ENCODE results near the gene DDC. TPM values are rescaled to one million over a fixed set of nuclear protein-coding genes. Genes with fewer than 3 reads are reported as not detected.

DDC gene
- total RNA-seq, 1 donor from 2014 or later, result not detected

DNA sequence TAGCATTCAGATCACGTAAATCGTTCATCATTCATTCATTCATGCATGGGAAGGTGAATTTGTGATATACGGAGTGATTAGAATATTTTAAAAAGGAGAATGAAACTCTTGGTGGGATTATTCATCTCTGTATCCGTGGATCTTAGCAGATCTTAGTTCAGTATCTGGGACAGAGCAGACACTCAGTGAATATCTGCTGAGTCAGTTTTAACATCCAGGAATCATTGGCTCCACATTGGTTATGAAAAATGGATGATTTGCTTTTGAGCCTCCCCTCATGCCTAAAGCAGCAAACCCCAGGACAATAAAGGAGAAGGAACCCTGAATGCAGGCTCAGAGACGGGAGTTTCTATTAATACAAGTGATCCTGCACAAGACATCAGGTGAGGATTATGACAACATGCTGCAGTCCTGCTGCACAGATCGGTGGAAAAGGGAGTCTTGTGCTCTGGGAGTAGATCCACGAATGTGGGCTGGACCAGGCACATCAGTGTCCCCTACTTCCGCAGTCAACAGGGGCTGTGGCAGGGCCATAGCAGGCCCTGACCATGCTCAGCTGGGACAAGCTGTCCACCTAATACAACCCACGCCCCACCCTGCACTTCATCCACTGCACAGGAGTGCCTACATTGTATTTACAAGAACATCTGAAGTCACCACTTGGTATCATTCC lies 88.1 kb downstream of the DDC start:
- Mint-ChIP-seq H3K27ac (no peak overlapping the region), H3K27me3 (ENCODE audit: low read depth) (no peaks in the 10 kb centered on the region), H3K4me1 (ENCODE audit: low read depth) (peaks cover 4% of the 10 kb centered on the region), H3K4me3 (ENCODE audit: low read depth) (no peak overlapping the region), H3K36me3 (ENCODE audit: low read depth) (no peaks in the 10 kb centered on the region), H3K9me3 (no peaks in the 10 kb centered on the region)
- DNase-seq (ENCODE audit: low spot score), result no peak
- intact Hi-C loops (cut with micrococcal nuclease), result no loop called here

- Mint-ChIP-seq H3K9me3 (no peaks in the 10 kb centered on the region), H3K4me1 (ENCODE audit: low read depth) (peaks cover 4% of the 10 kb centered on the region), H3K36me3 (ENCODE audit: low read depth) (no peaks in the 10 kb centered on the region), H3K27me3 (ENCODE audit: low read depth) (no peaks in the 10 kb centered on the region), H3K27ac (no peak overlapping the region), H3K4me3 (ENCODE audit: low read depth) (no peak overlapping the region)
- DNase-seq (ENCODE audit: low spot score), result no peak
- intact Hi-C loops (cut with micrococcal nuclease), result no loop called here
Observed at GRCh38 chr7:50475340-50475739, 89.9 kb downstream of the DDC start.

DNA sequence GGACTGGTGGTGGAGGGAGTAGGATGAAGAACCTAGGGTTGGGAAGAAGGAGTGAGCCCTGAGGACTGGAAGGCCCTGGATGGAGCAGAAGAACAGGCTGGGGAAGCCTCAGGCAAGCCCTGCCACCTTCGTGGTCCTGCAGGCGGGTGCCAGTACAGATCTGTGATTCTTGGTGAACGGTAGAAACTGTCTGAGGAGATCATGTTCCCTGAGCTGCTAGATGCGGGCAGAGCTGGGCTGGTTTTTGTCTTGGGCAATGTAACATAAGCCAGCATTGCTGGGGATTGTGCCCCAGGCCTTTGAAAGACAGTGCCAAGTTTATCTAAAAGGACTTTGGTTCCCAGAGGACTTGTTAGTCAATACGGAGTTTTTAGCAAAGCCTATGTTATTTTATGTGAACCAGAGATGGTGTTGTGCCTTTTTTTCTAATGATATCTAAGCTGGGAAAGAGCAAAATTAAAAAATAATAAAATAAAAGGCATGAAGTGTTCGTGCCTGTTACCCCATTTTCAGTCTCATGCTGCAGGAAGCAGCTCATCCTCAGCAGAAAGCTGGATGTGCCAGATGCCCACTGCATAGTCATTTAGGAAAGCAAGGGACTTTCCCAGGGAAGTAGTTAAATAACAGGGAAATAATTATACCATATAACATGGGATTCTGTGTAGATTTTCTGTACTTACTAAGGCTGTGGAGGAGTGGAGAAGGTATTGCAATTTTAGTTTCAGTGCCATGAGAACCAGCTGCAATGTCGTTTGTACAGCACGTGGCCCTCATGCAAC lies 90.6 kb downstream of the DDC start:
- Mint-ChIP-seq H3K36me3 (ENCODE audit: low read depth) (no peaks in the 10 kb centered on the region), H3K9me3 (no peaks in the 10 kb centered on the region), H3K27me3 (ENCODE audit: low read depth) (no peaks in the 10 kb centered on the region), H3K4me3 (ENCODE audit: low read depth) (no peak overlapping the region), H3K4me1 (ENCODE audit: low read depth) (peaks cover 4% of the 10 kb centered on the region), H3K27ac (no peak overlapping the region)
- no peak for DNase-seq (ENCODE audit: low spot score)
- intact Hi-C loops (cut with micrococcal nuclease), result no loop called here

DNA sequence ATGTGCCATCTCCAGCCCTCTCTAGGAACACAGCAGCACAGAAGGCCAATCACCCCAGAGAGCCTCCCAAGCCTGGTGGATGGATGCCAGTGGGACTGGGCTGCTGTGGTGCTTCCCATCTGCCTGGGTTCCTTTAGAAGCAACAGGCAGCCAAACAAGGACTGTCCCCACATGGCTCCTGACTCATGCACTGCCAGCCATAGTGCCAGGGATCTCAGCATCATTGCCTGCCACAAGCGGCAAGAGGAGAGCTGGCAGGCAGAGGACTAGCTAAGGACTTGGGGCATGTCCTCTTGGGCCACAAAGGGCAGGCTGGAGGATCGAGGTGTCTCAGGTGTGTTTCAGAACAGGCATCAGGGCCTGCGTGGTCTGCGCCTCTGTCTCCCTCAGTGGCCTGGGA lies 91.7 kb downstream of the DDC start:
- Mint-ChIP-seq H3K36me3 (ENCODE audit: low read depth) (no peaks in the 10 kb centered on the region), H3K4me1 (ENCODE audit: low read depth) (peaks cover 4% of the 10 kb centered on the region), H3K27ac (no peak overlapping the region), H3K9me3 (no peaks in the 10 kb centered on the region), H3K4me3 (ENCODE audit: low read depth) (no peak overlapping the region), H3K27me3 (ENCODE audit: low read depth) (no peaks in the 10 kb centered on the region)
- intact Hi-C loops (cut with micrococcal nuclease), result no loop called here
- no peak for DNase-seq (ENCODE audit: low spot score)

DNA sequence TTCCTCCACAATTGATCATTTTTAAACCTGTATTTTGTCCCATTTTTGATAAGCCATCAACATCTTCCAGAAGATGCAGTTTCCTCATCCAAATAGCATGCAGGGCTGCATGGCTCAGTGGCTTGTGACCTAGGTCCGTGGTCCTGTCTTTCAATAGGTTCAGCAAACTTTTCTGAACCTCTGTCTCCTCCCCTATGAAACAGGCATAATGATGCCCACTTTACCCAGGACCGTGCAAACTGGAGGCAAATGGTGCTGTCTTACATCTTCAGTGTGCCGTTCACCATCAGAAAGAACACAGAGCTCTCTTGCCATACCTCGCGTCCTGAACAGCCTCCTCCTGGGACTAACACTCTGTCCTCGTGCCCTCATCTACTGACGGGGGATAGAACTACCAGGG lies 92.8 kb downstream of the DDC start:
- DNase-seq (ENCODE audit: low spot score), result no peak
- no peaks in the 10 kb centered on the region for H3K36me3 Mint-ChIP-seq (ENCODE audit: low read depth)
- H3K9me3 Mint-ChIP-seq, result no peaks in the 10 kb centered on the region
- H3K27ac Mint-ChIP-seq, result no peak overlapping the region
- no peak overlapping the region for H3K4me3 Mint-ChIP-seq (ENCODE audit: low read depth)
- H3K27me3 Mint-ChIP-seq (ENCODE audit: low read depth), result peaks cover 1% of the 10 kb centered on the region
- intact Hi-C loops (cut with micrococcal nuclease), result no loop called here
- H3K4me1 Mint-ChIP-seq (ENCODE audit: low read depth), result peaks cover 11% of the 10 kb centered on the region

DNA sequence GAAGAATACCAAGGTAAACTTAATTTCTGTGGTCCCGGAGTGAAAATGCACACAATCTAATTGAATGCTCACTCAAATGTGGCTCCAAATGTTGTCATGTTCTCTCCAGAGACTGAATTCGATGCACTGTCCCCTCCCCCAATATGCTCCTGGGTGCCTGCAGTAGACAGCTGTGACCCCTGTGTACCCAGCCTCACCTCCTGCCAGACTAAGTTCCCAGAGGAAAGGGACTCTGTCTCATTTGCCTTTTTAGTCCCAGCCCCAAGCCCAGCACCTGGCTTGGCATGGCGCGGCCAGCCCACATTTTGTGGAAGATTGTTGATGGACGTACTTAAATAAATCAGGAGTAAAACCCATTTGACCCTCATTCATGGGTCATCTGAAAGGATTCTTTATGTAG lies 93.2 kb downstream of the DDC start:
- no peaks in the 10 kb centered on the region for H3K36me3 Mint-ChIP-seq (ENCODE audit: low read depth)
- no peak overlapping the region for H3K4me3 Mint-ChIP-seq (ENCODE audit: low read depth)
- peaks cover 13% of the 10 kb centered on the region for H3K4me1 Mint-ChIP-seq (ENCODE audit: low read depth)
- no peak for DNase-seq (ENCODE audit: low spot score)
- no peaks in the 10 kb centered on the region for H3K9me3 Mint-ChIP-seq
- peaks cover 1% of the 10 kb centered on the region for H3K27me3 Mint-ChIP-seq (ENCODE audit: low read depth)
- intact Hi-C loops (cut with micrococcal nuclease), result no loop called here
- no peak overlapping the region for H3K27ac Mint-ChIP-seq

DNA sequence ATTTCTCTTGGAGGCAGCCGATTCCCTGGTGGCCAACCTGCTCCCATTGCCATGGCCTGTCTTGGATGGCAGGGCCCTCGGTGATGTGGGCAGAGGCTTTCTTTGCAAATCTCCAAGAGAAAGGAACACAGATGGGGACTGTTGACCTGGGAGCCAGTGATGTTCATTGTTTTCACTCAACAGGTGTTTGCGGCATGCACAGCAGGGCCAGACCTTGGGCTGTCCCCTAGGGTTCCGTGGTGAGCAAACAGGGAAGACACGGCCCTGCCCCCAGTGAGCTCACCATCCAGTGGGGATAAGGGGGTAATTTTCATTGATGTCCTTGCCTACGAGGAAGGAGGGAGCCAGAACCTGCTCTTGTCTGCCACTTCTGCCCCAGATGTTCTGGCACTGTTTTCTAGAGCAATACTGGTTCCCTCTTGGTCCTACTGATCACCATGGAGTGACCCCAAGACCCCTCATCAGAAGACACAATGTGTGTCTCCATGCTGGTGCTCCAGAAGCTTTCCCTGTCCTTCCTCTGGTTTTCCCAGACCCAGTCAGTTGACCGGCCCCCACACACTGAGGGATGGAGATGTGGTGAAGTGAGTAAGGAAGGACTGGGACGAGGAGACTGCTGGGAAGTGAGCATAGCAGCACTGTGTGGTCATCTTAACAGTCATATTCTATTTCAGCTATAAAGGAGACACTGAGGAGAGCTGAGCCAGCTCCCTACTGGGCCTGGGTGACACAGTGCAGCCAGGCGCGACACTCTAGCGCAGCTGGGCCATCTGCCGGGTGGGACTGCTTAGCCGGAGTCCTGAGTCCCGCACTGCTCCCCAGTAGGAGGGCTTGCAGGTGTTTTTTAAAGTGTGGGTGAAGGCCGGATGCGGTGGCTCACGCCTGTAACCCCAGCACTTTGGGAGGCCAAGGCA lies 94.7 kb downstream of the DDC start:
- intact Hi-C loops (cut with micrococcal nuclease), result no loop called here
- Mint-ChIP-seq H3K36me3 (ENCODE audit: low read depth) (no peaks in the 10 kb centered on the region), H3K27ac (no peak overlapping the region), H3K4me3 (ENCODE audit: low read depth) (no peak overlapping the region), H3K9me3 (no peaks in the 10 kb centered on the region), H3K4me1 (ENCODE audit: low read depth) (peaks cover 13% of the 10 kb centered on the region), H3K27me3 (ENCODE audit: low read depth) (peaks cover 1% of the 10 kb centered on the region)
- no peak for DNase-seq (ENCODE audit: low spot score)

- no peak for DNase-seq (ENCODE audit: low spot score)
- Mint-ChIP-seq H3K4me3 (ENCODE audit: low read depth) (no peak overlapping the region), H3K4me1 (ENCODE audit: low read depth) (peaks cover 8% of the 10 kb centered on the region), H3K9me3 (no peaks in the 10 kb centered on the region), H3K27ac (no peak overlapping the region), H3K36me3 (ENCODE audit: low read depth) (no peaks in the 10 kb centered on the region), H3K27me3 (ENCODE audit: low read depth) (peaks cover 1% of the 10 kb centered on the region)
- intact Hi-C loops (cut with micrococcal nuclease), result loop anchor here (2.0 to 5.0 kb wide), 3 partner anchors 143 to 672 kb away; no protein-coding TSS in a partner anchor
Observed at GRCh38 chr7:50469181-50469580, 96.0 kb downstream of the DDC start.

DNA sequence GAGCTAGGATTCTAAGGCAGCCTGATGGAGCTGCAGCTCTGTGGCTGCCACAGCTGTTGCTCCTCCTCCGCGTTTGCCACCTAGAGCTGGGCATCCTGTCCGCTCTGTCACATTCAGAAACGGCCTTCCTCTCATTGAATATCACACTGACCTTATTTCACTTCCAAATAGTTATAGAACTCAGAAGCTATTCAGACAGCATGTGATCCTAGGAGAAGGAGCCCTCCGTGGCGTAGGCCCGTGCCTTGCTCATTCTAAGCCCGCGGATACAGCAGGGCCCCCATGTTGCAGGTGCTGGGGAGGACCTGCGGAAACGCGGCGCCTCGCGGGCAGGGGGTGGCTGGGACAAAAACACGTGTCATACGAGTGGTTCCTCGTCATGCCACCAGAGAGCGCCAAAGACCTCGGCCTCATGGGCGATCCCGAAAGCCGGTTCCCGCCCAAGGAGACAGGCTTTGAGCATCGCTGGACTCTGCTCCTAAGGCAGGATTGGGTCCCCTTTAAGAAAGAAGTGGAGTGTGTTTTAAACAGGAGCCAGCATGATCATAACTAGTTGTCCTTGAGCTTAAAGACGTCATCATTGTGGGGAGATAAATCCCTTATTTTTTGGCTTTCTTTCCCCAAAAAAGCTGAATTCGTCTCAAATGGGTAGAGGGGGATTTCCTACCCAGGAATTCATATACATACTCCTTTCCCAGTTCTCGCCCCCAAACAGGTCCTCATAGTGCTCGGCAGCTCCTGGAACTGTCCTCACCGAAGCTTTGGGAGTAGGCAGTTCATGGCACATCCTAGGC lies 97.2 kb downstream of the DDC start:
- peaks cover 1% of the 10 kb centered on the region for H3K27me3 Mint-ChIP-seq (ENCODE audit: low read depth)
- H3K27ac Mint-ChIP-seq, result no peak overlapping the region
- no peaks in the 10 kb centered on the region for H3K36me3 Mint-ChIP-seq (ENCODE audit: low read depth)
- H3K4me3 Mint-ChIP-seq (ENCODE audit: low read depth), result peak overlapping the region; percentile 7
- H3K4me1 Mint-ChIP-seq (ENCODE audit: low read depth), result peaks cover 8% of the 10 kb centered on the region
- DNase-seq (ENCODE audit: low spot score), result peak; percentile 74
- H3K9me3 Mint-ChIP-seq, result no peaks in the 10 kb centered on the region
- intact Hi-C loops (cut with micrococcal nuclease), result loop anchor here (1.0 to 5.0 kb wide), 8 partner anchors 127 to 694 kb away; no protein-coding TSS in a partner anchor

GRCh38 chr7:50466815-50467585 lies 98.2 kb downstream of the DDC start:
- Mint-ChIP-seq H3K4me1 (ENCODE audit: low read depth) (peaks cover 8% of the 10 kb centered on the region), H3K27me3 (ENCODE audit: low read depth) (peaks cover 3% of the 10 kb centered on the region), H3K4me3 (ENCODE audit: low read depth) (no peak overlapping the region), H3K9me3 (no peaks in the 10 kb centered on the region), H3K36me3 (ENCODE audit: low read depth) (no peaks in the 10 kb centered on the region), H3K27ac (no peak overlapping the region)
- DNase-seq (ENCODE audit: low spot score), result no peak
- intact Hi-C loops (cut with micrococcal nuclease), result loop anchor here (1.0 to 5.0 kb wide), 3 partner anchors 145 to 695 kb away; no protein-coding TSS in a partner anchor

DNA sequence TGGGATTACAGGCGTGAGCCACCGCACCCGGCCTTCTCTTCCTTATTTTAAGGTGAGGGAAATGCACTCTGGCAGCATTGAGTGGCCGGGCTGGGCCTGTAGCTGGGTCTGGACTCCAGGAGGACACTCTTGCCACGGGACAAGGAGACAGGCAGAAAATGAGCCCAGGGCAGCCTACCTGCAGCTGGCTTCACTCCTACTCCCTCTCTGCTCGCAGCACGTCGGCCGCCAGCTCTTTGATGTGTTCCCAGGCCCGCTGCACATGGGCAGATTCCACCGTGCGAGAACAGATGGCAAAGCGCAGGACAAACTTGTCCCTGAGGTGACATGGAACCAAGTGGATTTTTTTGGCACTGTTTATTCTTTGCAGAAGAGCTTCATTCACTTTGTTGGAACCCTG lies 102.2 kb downstream of the DDC start:
- intact Hi-C loops (cut with micrococcal nuclease), result no loop called here
- H3K36me3 Mint-ChIP-seq (ENCODE audit: low read depth), result no peaks in the 10 kb centered on the region
- no peaks in the 10 kb centered on the region for H3K9me3 Mint-ChIP-seq
- peaks cover 6% of the 10 kb centered on the region for H3K4me1 Mint-ChIP-seq (ENCODE audit: low read depth)
- H3K27me3 Mint-ChIP-seq (ENCODE audit: low read depth), result peaks cover 2% of the 10 kb centered on the region
- no peak overlapping the region for H3K27ac Mint-ChIP-seq
- no peak overlapping the region for H3K4me3 Mint-ChIP-seq (ENCODE audit: low read depth)
- DNase-seq (ENCODE audit: low spot score), result no peak

All from activated T-helper 2 cell treated with anti-CD3 and anti-CD28 coated beads, Interferon-gamma antibody, Interleukin-2, Interleukin-4, amounts not matched to agents 10 μg/mL and 5 μg/mL and 100 μg/mL, durations not matched to agents 14 hours and 24 hours and 36 hours (primary cell).